ENCODE results near the gene ZNF862. TPM values are rescaled to one million over a fixed set of nuclear protein-coding genes. Genes with fewer than 3 reads are reported as not detected.

Gene ZNF862
- total and polyA plus RNA-seq, 2 donors (not counting 3 experiments of a cell fraction or from before 2014, with no cell fraction given): 10.8 to 14.7 TPM

DNA sequence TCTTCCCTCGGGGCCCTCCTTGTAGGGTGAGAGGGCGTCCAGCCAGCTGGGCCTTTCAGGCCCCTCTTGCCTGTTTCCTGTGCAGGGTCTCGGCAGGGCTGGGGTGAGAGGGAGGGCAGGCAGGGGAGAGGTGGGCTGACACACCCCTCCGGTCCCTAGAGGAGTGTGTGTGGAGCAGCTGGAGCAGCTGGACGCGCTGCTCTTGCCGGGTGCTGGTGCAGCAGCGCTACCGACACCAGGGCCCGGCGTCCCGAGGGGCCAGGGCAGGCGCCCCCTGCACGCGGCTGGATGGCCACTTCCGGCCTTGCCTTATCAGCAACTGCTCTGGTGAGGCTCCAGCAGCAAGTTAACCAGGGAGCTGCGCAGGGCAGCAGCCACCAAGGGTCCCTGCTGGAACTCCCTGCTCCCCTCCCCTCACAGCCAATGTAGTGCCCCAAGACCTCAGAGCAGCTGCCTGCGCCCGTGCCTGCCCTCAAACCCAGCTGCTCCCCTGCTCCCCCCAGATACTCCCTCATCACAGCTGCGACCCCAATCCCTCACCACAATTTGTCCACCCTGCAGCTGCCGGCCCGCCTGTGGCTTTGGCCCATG, 15.7 kb upstream of the ZNF862 start:
- Histone ChIP-seq H3K9me3 (replicated peaks; ENCODE audit: control insufficient read depth, insufficient read depth, low read length) (no peaks in the 10 kb centered on the region), H3K4me1 (ENCODE audit: control insufficient read depth, extremely low read depth, insufficient read depth, low read length) (no peaks in the 10 kb centered on the region), H3K9me1 (replicated peaks; ENCODE audit: control insufficient read depth, extremely low read depth, insufficient read depth, low read length) (no peaks in the 10 kb centered on the region), H4K20me1 (replicated peaks; ENCODE audit: control insufficient read depth, extremely low read depth, insufficient read depth, low read length) (no peaks in the 10 kb centered on the region), H3K27ac (ENCODE audit: insufficient read depth, low read depth, low read length) (no peak overlapping the region), H3K36me3 (ENCODE audit: control insufficient read depth in 2 of 2, extremely low read depth in 1 of 2, insufficient read depth in 2 of 2, low read length in 2 of 2) (no peaks in the 10 kb centered on the region), H3K27me3 (ENCODE audit: control insufficient read depth in 2 of 2, insufficient read depth in 2 of 2, low read length in 2 of 2) (no peaks in the 10 kb centered on the region), H3K79me2 (ENCODE audit: control insufficient read depth, insufficient read depth, low read length) (no peaks in the 10 kb centered on the region), H3K4me3 (replicated peaks in 1 of 3; ENCODE audit: insufficient read depth in 1 of 3, low read depth in 1 of 3, low read length in 3 of 3) (no peak overlapping the region), H3K9ac (replicated peaks; ENCODE audit: extremely low read depth, insufficient read depth, low read length) (no peak overlapping the region), H3K4me2 (ENCODE audit: insufficient read depth, low read length) (no peak overlapping the region), H2AFZ (ENCODE audit: low read depth, low read length) (no peak overlapping the region)
- dilution Hi-C loops (cut with MboI; ENCODE audit: extremely low pct_ligation_motif_present, low sequenced_read_pairs): no loop called here
- ChIA-PET POLR2A (no interaction called here), CTCF (no interaction called here)
- no peak for DNase-seq (ENCODE audit: low read depth, low spot score)
- no peak for FAIRE-seq
- TF ChIP-seq JUN (IDR thresholded peaks at IDR 0.05; ENCODE audit: borderline replicate concordance, insufficient read depth, insufficient read length, low read depth) (no peak), GATA2 (IDR thresholded peaks at IDR 0.05; ENCODE audit: insufficient read depth, insufficient read length, low read depth, low read length) (no peak), FOS (IDR thresholded peaks at IDR 0.05; ENCODE audit: borderline replicate concordance, insufficient read depth, low read length) (no peak), EZH2 (IDR thresholded peaks at IDR 0.05; ENCODE audit: borderline replicate concordance, low read depth, low read length, severe bottlenecking) (no peak), POLR2AphosphoS5 (IDR thresholded peaks at IDR 0.05; ENCODE audit: insufficient read depth, low read depth, low read length) (no peak), MYC (IDR thresholded peaks at IDR 0.05; ENCODE audit: low read depth, low read length) (no peak), POLR2A (IDR thresholded peaks at IDR 0.05; ENCODE audit: low read depth, low read length) (no peak)
- TF ChIP-seq, protein P1, sequence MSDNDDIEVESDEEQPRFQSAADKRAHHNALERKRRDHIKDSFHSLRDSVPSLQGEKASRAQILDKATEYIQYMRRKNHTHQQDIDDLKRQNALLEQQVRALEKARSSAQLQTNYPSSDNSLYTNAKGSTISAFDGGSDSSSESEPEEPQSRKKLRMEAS (IDR thresholded peaks at IDR 0.05; ENCODE audit: insufficient read depth, insufficient read length): no peak
- TF ChIP-seq, protein P2, sequence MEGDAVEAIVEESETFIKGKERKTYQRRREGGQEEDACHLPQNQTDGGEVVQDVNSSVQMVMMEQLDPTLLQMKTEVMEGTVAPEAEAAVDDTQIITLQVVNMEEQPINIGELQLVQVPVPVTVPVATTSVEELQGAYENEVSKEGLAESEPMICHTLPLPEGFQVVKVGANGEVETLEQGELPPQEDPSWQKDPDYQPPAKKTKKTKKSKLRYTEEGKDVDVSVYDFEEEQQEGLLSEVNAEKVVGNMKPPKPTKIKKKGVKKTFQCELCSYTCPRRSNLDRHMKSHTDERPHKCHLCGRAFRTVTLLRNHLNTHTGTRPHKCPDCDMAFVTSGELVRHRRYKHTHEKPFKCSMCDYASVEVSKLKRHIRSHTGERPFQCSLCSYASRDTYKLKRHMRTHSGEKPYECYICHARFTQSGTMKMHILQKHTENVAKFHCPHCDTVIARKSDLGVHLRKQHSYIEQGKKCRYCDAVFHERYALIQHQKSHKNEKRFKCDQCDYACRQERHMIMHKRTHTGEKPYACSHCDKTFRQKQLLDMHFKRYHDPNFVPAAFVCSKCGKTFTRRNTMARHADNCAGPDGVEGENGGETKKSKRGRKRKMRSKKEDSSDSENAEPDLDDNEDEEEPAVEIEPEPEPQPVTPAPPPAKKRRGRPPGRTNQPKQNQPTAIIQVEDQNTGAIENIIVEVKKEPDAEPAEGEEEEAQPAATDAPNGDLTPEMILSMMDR (IDR thresholded peaks at IDR 0.05; ENCODE audit: extremely low read depth in 1 of 2, insufficient read depth in 1 of 2, low read depth in 1 of 2, low read length in 2 of 2): no peak
- intact Hi-C loops (cut with micrococcal nuclease): no loop called here
- no TSS peak for BruUV-seq (replicated peaks)

Measured in endothelial cell of umbilical vein (primary cell).